GM10266 (cell line): ENCODE results near the gene PAEP.

Source experiments
- DNase-seq: peaks from one replicate; pipeline ENCODE4 v3.0.0; 2012; ENCODE audit errors: extremely low spot score
- TF ChIP-seq, protein P1 (sequence below): IDR thresholded peaks from 2 replicates; pipeline ENCODE4 v1.5.1; 2012; ENCODE audit warnings: mild to moderate bottlenecking, low read depth; ENCODE audit not compliant: control insufficient read depth, insufficient read depth; ENCODE audit errors: missing control alignments

The PAEP gene

DNA sequence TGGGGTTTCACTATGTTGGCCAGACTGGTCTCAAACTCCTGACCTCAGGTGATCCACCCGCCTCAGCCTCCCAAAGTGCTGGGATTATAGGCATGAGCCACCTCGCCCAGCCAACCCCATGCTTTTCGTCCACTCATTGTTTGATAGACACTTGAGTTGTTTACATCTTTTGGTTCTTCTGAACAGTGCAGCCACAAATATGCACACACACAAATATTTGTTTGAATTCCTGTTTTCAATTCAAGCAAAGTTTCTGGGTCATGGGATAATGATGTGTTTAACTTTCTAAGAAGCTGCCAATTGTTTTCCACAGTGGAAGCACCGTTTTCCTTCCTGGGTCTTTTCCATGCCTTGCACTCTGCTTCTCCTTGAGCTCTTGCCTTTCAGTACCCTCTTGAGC lies 6.8 kb upstream of the PAEP start:
- DNase-seq = no peak
- TF ChIP-seq, protein P1, sequence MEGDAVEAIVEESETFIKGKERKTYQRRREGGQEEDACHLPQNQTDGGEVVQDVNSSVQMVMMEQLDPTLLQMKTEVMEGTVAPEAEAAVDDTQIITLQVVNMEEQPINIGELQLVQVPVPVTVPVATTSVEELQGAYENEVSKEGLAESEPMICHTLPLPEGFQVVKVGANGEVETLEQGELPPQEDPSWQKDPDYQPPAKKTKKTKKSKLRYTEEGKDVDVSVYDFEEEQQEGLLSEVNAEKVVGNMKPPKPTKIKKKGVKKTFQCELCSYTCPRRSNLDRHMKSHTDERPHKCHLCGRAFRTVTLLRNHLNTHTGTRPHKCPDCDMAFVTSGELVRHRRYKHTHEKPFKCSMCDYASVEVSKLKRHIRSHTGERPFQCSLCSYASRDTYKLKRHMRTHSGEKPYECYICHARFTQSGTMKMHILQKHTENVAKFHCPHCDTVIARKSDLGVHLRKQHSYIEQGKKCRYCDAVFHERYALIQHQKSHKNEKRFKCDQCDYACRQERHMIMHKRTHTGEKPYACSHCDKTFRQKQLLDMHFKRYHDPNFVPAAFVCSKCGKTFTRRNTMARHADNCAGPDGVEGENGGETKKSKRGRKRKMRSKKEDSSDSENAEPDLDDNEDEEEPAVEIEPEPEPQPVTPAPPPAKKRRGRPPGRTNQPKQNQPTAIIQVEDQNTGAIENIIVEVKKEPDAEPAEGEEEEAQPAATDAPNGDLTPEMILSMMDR = no peak

DNA sequence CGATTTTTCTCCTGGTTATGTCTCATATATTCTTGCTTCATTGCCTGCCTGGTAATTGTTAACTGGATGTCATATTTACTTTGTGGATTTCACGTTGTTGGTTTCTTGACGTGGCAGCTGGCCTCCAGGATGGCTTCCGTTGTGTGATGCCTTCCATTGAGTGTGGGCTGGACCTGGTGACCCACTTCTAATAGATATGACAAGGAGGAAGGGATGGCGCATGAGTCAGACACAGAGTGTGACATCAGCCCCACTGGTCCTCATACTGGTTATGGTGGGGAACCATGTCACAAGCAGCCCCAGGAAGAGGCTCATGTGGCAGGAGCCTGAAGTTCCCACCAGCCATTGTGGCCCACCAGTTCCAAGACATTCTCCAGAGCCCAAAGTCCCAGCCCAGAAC lies 6.4 kb upstream of the PAEP start:
- DNase-seq = no peak
- TF ChIP-seq, protein P1 = no peak

DNA sequence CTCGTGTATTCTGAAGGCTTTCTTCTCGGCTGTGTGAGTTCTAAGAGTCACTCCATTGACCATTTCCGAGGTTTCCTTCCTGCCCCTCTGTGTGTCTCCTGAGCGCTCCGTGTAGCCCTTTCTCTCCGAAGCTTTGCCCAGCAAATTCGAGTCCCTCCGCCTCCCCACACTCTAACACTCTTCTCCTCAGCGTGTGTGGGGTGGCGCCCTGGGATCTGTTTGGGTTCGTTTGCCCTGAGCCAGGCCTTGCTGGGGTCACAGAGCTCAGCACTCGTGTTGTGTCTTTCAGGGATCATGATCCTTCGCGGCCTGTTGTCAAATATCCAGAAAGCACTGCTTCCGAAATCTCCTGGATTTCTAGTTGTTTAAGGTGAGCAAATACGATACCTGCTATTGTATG lies 5.6 kb upstream of the PAEP start:
- TF ChIP-seq, protein P1 = no peak
- no peak for DNase-seq

DNA sequence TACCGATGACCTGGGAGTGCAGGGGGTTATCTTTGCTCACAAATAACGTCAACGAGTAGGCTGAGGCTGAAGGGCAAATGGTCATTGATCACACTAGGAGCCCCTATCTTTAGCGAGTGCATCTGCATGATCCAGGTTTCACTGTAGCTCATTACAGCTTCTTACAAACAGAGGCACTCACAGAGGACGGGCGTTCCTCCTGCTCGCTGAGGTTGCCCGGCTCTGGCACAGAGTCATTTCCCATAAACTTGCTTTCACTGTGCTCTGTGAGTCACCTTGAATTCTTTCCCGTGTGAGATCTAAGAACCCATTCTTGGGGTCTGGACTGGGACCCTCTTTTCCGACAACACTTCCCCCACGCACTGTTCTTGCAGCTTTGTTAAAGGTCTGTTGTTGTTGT lies 1.9 kb upstream of the PAEP start:
- TF ChIP-seq, protein P1 = no peak

DNA sequence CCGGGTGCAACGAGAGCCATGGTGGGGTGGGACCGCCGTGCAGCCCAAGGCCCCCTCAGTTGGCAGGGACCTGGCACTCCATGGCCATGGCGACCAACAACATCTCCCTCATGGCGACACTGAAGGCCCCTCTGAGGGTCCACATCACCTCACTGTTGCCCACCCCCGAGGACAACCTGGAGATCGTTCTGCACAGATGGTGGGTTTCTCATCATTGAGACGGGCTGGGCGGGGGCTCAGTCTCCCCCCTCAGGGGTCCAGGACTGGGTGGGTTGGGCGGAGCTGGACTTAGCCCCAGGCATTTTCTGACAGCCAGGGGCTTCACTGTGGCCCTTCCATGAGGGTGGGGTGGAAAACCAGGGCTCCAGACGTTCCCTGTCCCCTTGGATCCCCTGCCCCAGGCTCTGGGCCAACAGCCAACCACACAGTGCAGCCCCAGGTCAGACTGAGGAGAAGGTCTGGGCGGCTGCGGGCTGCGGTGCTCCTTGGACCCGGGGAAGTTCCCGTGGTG lies 734 bp downstream of the PAEP start:
- TF ChIP-seq, protein P1 = no peak
- no peak for DNase-seq

More for the DNA sequence above, 1.9 kb upstream of the PAEP start:
- no peak for DNase-seq

DNA sequence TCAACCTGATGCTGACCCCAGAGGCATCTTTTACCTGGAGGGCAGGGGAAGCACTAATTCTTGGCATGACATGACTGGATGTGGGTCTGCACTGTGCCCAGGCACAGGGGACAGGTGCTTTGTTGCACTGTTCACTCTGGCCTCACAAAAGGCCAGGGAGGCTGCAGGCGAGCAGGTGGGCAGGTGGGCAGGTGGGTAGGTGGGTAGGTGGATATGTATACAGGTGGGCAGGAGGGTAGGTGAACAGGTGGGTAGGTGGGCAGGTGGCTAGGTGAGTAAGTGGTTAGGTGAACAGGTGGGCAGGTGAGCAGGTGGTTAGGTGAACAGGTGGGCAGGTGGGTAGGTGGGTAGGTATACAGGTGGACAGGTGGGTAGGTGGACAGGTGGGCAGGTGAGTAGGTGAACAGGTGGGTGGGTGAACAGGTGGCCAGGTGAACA lies 1.5 kb downstream of the PAEP start:
- TF ChIP-seq, protein P1 = no peak
- DNase-seq = no peak

DNA sequence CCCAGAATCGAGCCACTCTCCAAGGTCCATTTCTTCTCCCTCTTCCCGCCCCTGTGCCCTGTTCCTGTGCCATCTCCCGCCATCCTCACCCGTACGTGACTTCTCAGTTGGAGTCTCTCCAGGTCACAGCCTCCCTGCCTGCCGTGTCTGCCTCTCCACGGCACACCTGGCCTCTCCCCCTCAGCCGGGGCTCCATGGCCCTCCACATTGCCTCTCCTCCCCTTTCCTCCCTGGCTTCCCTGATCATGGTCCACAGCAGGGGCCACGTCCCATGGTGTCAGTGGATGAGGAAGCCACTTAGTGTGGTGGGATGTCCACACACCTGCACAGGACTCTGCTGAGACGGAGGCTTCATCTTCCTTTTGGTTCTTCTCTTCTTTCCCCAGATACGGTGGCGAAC lies 2.3 kb downstream of the PAEP start:
- DNase-seq = no peak
- TF ChIP-seq, protein P1 = no peak
